Smooth muscle cell (in vitro differentiated cells): ENCODE measurements around the gene MUC5AC. TPM values are rescaled to one million over a fixed set of nuclear protein-coding genes. Genes with fewer than 3 reads are reported as not detected.

Source experiments
- DNase-seq: peaks from one replicate; lab custom pipeline; 2025; ENCODE audit not compliant: unreplicated experiment; lab: John Stamatoyannopoulos, UW
- H2AFZ ChIP-seq: fragments of 200-600 bp; sonication (generic); 2 replicates; pipeline ENCODE4 v1.6.0; 2016; ENCODE audit warnings: antibody characterized with exemption, low read depth, mild to moderate bottlenecking
- H3F3A ChIP-seq: fragments of 200-600 bp; sonication (generic); 2 replicates; pipeline ENCODE4 v1.6.0; 2017; ENCODE audit warnings: antibody characterized with exemption, low read depth
- H3K27ac ChIP-seq: fragments of 200-600 bp; sonication (generic); 2 replicates; pipeline ENCODE4 v1.5.1; 2016; ENCODE audit warnings: low read depth, mild to moderate bottlenecking
- H3K27me3 ChIP-seq: fragments of 200-600 bp; sonication (generic); 2 replicates; pipeline ENCODE4 v1.6.1; 2016; ENCODE audit warnings: low read depth, mild to moderate bottlenecking
- H3K36me3 ChIP-seq: fragments of 200-600 bp; sonication (generic); 2 replicates; pipeline ENCODE4 v1.5.1; 2016; ENCODE audit warnings: low read depth
- H3K4me1 ChIP-seq: fragments of 200-600 bp; sonication (generic); 2 replicates; pipeline ENCODE4 v1.5.1; 2016; ENCODE audit warnings: low read depth
- H3K4me2 ChIP-seq: fragments of 200-600 bp; sonication (generic); 2 replicates; pipeline ENCODE4 v1.6.0; 2016; ENCODE audit warnings: mild to moderate bottlenecking
- H3K4me3 ChIP-seq: fragments of 200-600 bp; sonication (generic); 2 replicates; pipeline ENCODE4 v1.5.1; 2016; ENCODE audit warnings: mild to moderate bottlenecking
- H3K79me2 ChIP-seq: fragments of 200-600 bp; sonication (generic); 2 replicates; pipeline ENCODE4 v1.6.0; 2016; ENCODE audit warnings: low read depth, mild to moderate bottlenecking
- H3K9ac ChIP-seq: fragments of 200-600 bp; sonication (generic); 2 replicates; pipeline ENCODE4 v1.6.0; 2016; ENCODE audit warnings: low read depth
- H3K9me3 ChIP-seq: fragments of 200-600 bp; sonication (generic); replicated peaks from 2 replicates; pipeline ENCODE4 v1.5.1; 2016; ENCODE audit warnings: low read depth
- H4K20me1 ChIP-seq: fragments of 200-600 bp; sonication (generic); 2 replicates; pipeline ENCODE4 v1.6.0; 2016; ENCODE audit warnings: low read depth
- WGBS: methylation state at CpG from one replicate; pipeline ENCODE4 v1.1.7; 2016; ENCODE audit warnings: low lambda C conversion rate; 5-methylcytosine and 5-hydroxymethylcytosine counted together
- polyA plus RNA-seq: library from polyadenylated mRNA; unstranded; fragments of >200 nt; fragmentation: Nextera tagmentation; extraction: Ambion mirVana; gene quantifications from 2 replicates; pipeline ENCODE4 v1.2.1, GENCODE V29; 2016
- total RNA-seq: library from RNA; depleted of rRNA; stranded (reverse); fragments of >200 nt; gene quantifications from 2 replicates; pipeline ENCODE4 v1.2.3, GENCODE V29; 2014
- TF ChIP-seq, protein P1 (sequence below): fragments of 200-600 bp; sonication (generic); IDR thresholded peaks from 2 replicates; pipeline ENCODE4 v1.5.1; 2017; ENCODE audit warnings: borderline replicate concordance, mild to moderate bottlenecking, antibody characterized with exemption; ENCODE audit not compliant: insufficient read depth, poor library complexity, severe bottlenecking

MUC5AC gene
- total and polyA plus RNA-seq, 2 experiments from 2014 or later = not detected

DNA sequence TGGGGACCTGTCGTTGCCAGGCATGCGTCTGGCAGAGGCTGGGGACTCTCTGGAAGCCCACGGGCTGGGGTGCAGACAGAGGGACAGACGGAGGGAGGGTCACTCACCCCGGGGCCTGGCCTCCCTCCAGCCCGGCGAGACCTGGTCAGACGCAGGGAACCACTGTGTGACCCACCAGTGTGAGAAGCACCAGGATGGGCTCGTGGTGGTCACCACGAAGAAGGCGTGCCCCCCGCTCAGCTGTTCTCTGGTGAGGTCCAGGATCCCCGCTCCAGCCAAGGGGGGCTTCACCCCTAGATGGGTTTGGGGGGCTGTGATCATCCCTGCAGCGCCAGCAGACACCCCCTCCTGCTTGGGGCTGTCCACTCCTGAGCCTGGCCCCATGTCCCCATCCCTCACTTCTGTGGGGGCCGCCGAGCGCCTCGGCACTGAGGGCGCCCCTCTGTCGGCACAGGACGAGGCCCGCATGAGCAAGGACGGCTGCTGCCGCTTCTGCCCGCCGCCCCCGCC lies 41.5 kb downstream of the MUC5AC start:
- 85% methylated on average over 16 of the region's 27 CpGs for WGBS
- no peaks in the 10 kb centered on the region for H3K4me1 ChIP-seq
- H3K27me3 ChIP-seq = no peaks in the 10 kb centered on the region
- H3K9ac ChIP-seq = no peak overlapping the region
- no peak overlapping the region for H3K4me3 ChIP-seq
- H4K20me1 ChIP-seq = no peaks in the 10 kb centered on the region
- H3K79me2 ChIP-seq = no peaks in the 10 kb centered on the region
- no peaks in the 10 kb centered on the region for H3K36me3 ChIP-seq
- TF ChIP-seq, protein P1, sequence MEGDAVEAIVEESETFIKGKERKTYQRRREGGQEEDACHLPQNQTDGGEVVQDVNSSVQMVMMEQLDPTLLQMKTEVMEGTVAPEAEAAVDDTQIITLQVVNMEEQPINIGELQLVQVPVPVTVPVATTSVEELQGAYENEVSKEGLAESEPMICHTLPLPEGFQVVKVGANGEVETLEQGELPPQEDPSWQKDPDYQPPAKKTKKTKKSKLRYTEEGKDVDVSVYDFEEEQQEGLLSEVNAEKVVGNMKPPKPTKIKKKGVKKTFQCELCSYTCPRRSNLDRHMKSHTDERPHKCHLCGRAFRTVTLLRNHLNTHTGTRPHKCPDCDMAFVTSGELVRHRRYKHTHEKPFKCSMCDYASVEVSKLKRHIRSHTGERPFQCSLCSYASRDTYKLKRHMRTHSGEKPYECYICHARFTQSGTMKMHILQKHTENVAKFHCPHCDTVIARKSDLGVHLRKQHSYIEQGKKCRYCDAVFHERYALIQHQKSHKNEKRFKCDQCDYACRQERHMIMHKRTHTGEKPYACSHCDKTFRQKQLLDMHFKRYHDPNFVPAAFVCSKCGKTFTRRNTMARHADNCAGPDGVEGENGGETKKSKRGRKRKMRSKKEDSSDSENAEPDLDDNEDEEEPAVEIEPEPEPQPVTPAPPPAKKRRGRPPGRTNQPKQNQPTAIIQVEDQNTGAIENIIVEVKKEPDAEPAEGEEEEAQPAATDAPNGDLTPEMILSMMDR = no peak
- H3K9me3 ChIP-seq = no peaks in the 10 kb centered on the region
- no peak overlapping the region for H3K4me2 ChIP-seq
- no peak overlapping the region for H2AFZ ChIP-seq
- no peak overlapping the region for H3K27ac ChIP-seq
- no peak for DNase-seq
- H3F3A ChIP-seq = no peaks in the 10 kb centered on the region

DNA sequence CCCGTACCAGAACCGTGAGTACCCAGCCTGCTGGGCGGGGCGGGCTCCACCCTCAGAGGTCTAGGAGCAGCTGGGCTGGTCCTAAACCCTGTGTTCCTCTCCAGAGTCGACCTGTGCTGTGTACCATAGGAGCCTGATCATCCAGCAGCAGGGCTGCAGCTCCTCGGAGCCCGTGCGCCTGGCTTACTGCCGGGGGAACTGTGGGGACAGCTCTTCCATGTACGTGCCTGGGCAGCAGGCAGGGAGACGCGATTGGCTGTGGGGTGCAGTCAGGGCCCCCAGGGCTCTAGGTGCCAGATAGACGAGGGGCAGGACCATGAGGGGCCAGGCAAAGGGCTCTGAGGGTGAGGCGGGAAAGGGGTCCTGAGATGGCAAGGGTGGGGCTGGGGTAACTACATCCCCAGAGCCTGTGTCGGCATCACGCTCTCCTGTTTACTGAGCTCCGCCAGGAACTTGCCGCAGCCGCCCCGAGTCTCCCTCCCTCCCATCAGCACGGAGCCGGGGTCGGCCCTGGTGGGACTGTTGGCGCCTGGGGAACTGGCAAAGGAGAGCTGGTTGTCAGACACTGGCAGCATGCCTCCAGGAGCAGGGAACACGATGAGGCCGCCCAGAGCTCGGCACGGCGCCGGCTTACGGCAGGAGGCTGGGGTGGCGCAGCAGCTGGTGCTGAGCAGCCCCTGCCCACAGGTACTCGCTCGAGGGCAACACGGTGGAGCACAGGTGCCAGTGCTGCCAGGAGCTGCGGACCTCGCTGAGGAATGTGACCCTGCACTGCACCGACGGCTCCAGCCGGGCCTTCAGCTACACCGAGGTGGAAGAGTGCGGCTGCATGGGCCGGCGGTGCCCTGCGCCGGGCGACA lies 42.2 kb downstream of the MUC5AC start:
- Histone ChIP-seq H4K20me1 (no peaks in the 10 kb centered on the region), H3K4me1 (no peaks in the 10 kb centered on the region), H3K36me3 (no peaks in the 10 kb centered on the region), H3K27ac (no peak overlapping the region), H3K9ac (no peak overlapping the region), H3K4me2 (no peak overlapping the region), H3F3A (no peaks in the 10 kb centered on the region), H3K4me3 (no peak overlapping the region), H3K27me3 (no peaks in the 10 kb centered on the region), H3K9me3 (no peaks in the 10 kb centered on the region), H2AFZ (no peak overlapping the region), H3K79me2 (no peaks in the 10 kb centered on the region)
- TF ChIP-seq, protein P1 = no peak
- no peak for DNase-seq
- 87% methylated on average over 47 of the region's 47 CpGs for WGBS

DNA sequence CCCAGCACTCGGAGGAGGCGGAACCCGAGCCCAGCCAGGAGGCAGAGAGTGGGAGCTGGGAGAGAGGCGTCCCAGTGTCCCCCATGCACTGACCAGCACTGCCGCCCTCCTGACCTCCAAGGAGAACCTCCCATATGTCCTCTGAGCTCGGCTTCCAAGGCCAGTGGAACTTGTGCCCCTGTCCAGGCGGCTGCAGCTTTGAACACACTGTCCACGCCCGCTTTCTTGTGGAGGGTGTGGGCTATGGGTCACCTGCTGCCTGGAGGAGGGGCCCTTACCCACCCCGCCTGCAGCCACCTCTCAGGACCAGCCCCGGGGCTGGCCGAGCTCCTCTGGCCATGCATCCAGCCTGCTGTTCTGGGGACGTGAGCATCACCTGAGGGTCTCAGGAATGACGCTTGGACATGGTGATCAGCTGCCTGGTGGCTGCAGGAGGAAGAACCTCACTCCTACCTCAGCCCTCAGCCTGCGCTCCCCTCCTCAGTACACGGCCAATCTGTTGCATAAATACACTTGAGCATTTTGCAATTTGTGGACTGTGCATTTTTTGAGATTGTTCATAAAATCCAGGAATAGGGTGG lies 42.9 kb downstream of the MUC5AC start:
- no peaks in the 10 kb centered on the region for H3K36me3 ChIP-seq
- TF ChIP-seq, protein P1 = no peak
- H3K27me3 ChIP-seq = no peaks in the 10 kb centered on the region
- H3K4me1 ChIP-seq = no peaks in the 10 kb centered on the region
- H3K27ac ChIP-seq = no peak overlapping the region
- H3K9me3 ChIP-seq = no peaks in the 10 kb centered on the region
- no peak overlapping the region for H3K4me3 ChIP-seq
- no peak overlapping the region for H2AFZ ChIP-seq
- no peak overlapping the region for H3K9ac ChIP-seq
- no peak overlapping the region for H3K4me2 ChIP-seq
- H3F3A ChIP-seq = no peaks in the 10 kb centered on the region
- DNase-seq = no peak
- no peaks in the 10 kb centered on the region for H4K20me1 ChIP-seq
- WGBS = 80% methylated on average over 16 of the region's 16 CpGs
- no peaks in the 10 kb centered on the region for H3K79me2 ChIP-seq
